GM12891 (cell line): ENCODE results near the gene UCP3.

Source experiments
- PAX5 ChIP-seq: IDR thresholded peaks from 2 replicates; pipeline ENCODE4 v1.6.1; 2011; ENCODE audit warnings: low read length, moderate library complexity, mild to moderate bottlenecking; ENCODE audit not compliant: insufficient read depth, severe bottlenecking
- POLR2A ChIP-seq: IDR thresholded peaks from 2 replicates; pipeline ENCODE4 v1.6.1; 2011; ENCODE audit warnings: low read depth, low read length, control low read depth
- SPI1 ChIP-seq: IDR thresholded peaks from 2 replicates; pipeline ENCODE4 v1.6.1; 2011; ENCODE audit warnings: low read depth, low read length, control low read depth

DNA sequence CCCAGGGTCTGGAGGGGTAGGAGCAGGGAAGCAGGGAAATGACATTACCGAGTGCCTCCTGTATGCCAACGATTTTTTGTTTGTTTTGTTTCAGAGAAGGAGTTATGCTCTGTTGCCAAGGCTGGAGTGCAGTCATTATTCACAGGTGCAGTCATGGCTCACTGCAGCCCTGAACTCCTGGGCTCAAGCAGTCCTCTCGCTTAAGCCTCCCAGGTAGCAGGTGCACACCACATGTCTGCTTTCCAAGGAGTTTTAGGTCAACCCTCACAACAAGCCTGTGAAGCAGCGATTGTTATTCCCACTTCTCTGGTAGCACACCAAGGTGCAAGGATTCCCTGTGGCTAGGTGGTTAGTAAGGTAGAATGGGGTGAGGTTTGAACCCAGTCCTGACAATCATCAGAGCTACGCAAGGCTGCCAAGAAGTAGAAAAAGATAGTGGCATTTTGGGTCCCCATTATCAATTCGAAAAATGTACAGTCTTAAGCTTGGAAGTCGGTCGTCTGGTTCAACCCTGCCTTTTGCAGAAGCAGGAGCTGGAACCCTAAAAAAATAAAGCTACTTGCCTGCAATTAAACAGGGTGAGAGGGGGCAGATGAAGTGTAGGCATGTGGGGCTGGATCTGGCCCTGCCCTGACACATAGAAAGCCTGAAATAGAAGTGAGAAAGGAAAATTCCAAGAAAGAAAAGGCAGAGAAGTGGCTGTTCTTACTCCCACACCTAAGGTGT is 9.1 kb downstream of the UCP3 start:
- TF ChIP-seq POLR2A (no peak), PAX5 (no peak), SPI1 (no peak)
